CD4-positive, alpha-beta T cell treated with Interleukin-4 for 4 hours (primary cell): Measurements from ENCODE around the gene APOL3.
"Not testable (repeated sequence)": the region's sequence is repeated elsewhere in the genome, so short reads cannot be mapped to it uniquely, and the experiment has no call there.

Source experiments
- DNase-seq: peaks from one replicate; pipeline ENCODE4 v3.0.0-alpha.2; 2020

The APOL3 gene

GRCh38 chr22:36192542-36192941, 32.0 kb upstream of the APOL3 start:
- no peak for DNase-seq

- no peak for DNase-seq
These were observed 30.7 kb upstream of the APOL3 start for GRCh38 chr22:36191106-36191836.

- DNase-seq, result not testable (repeated sequence)
These were observed 27.3 kb upstream of the APOL3 start for GRCh38 chr22:36187862-36188261.

GRCh38 chr22:36185828-36186624, 25.5 kb upstream of the APOL3 start:
- DNase-seq, result no peak

GRCh38 chr22:36184433-36185025, 24.0 kb upstream of the APOL3 start:
- DNase-seq, result no peak

GRCh38 chr22:36183446-36183845, 22.9 kb upstream of the APOL3 start:
- DNase-seq, result no peak

- DNase-seq, result no peak
These were observed 22.3 kb upstream of the APOL3 start for GRCh38 chr22:36182857-36183256.

- DNase-seq, result no peak
These were observed 21.5 kb upstream of the APOL3 start for GRCh38 chr22:36182056-36182455.

GRCh38 chr22:36180928-36181327, 20.4 kb upstream of the APOL3 start:
- DNase-seq, result no peak

- peak; percentile 80 for DNase-seq
These were observed 19.7 kb upstream of the APOL3 start for GRCh38 chr22:36180038-36180880.

GRCh38 chr22:36177160-36177559, 16.6 kb upstream of the APOL3 start:
- DNase-seq, result no peak

GRCh38 chr22:36175892-36176291, 15.3 kb upstream of the APOL3 start:
- DNase-seq, result no peak

GRCh38 chr22:36171941-36172340, 11.4 kb upstream of the APOL3 start:
- no peak for DNase-seq

GRCh38 chr22:36166518-36167220, 6.1 kb upstream of the APOL3 start:
- no peak for DNase-seq

- DNase-seq, result no peak
These were observed 5.5 kb upstream of the APOL3 start for GRCh38 chr22:36166086-36166485.

GRCh38 chr22:36165141-36165540, 4.6 kb upstream of the APOL3 start:
- no peak for DNase-seq

- no peak for DNase-seq
These were observed 4.1 kb upstream of the APOL3 start for GRCh38 chr22:36164621-36165020.

GRCh38 chr22:36163497-36163896, 2.9 kb upstream of the APOL3 start:
- no peak for DNase-seq

- DNase-seq, result peak; percentile 69
These were observed 1.8 kb upstream of the APOL3 start for GRCh38 chr22:36162127-36163034.

GRCh38 chr22:36161793-36162126, 1.2 kb upstream of the APOL3 start:
- DNase-seq, result peak; percentile 38
